EL (cell line): ENCODE results near the gene CFAP52.
A peak's percentile ranks its signal among the peaks of the same experiment; 100 is the strongest.
"Not testable (repeated sequence)": the region's sequence is repeated elsewhere in the genome, so short reads cannot be mapped to it uniquely, and the experiment has no call there.

ENCODE experiments used
- DNase-seq: peaks from one replicate; pipeline ENCODE4 v3.0.0-alpha.2; 2016

Gene CFAP52

GRCh38 chr17:9576521-9577372 is at the start of gene CFAP52:
Gene CFAP52, plus strand, starts transcription at chr17:9576642. Its CDS starts 54 bp downstream, at chr17:9576696.
- peak; percentile 82 for DNase-seq

GRCh38 chr17:9527788-9528187 is 48.7 kb upstream of the CFAP52 start:
- no peak for DNase-seq

- DNase-seq = peak; percentile 26
These were observed 47.3 kb upstream of the CFAP52 start for GRCh38 chr17:9529033-9529700.

GRCh38 chr17:9531034-9531433 is 45.4 kb upstream of the CFAP52 start:
- DNase-seq = no peak

GRCh38 chr17:9532715-9533114 is 43.7 kb upstream of the CFAP52 start:
- DNase-seq = no peak

GRCh38 chr17:9533441-9533840 is 43.0 kb upstream of the CFAP52 start:
- DNase-seq = no peak

- DNase-seq = no peak
These were observed 40.4 kb upstream of the CFAP52 start for GRCh38 chr17:9536061-9536460.

- no peak for DNase-seq
These were observed 39.2 kb upstream of the CFAP52 start for GRCh38 chr17:9537177-9537776.

- no peak for DNase-seq
These were observed 37.8 kb upstream of the CFAP52 start for GRCh38 chr17:9538626-9539025.

GRCh38 chr17:9541718-9542117 is 34.7 kb upstream of the CFAP52 start:
- DNase-seq = no peak

GRCh38 chr17:9544221-9544620 is 32.2 kb upstream of the CFAP52 start:
- DNase-seq = no peak

GRCh38 chr17:9549215-9549614 is 27.2 kb upstream of the CFAP52 start:
- DNase-seq = no peak

GRCh38 chr17:9553181-9553580 is 23.3 kb upstream of the CFAP52 start:
- DNase-seq = no peak

GRCh38 chr17:9553596-9553995 is 22.8 kb upstream of the CFAP52 start:
- DNase-seq = no peak

- peak; percentile 55 for DNase-seq
These were observed 21.7 kb upstream of the CFAP52 start for GRCh38 chr17:9554715-9555114.

GRCh38 chr17:9557161-9557755 is 19.2 kb upstream of the CFAP52 start:
- no peak for DNase-seq

GRCh38 chr17:9557857-9558256 is 18.6 kb upstream of the CFAP52 start:
- DNase-seq = no peak

GRCh38 chr17:9564104-9564503 is 12.3 kb upstream of the CFAP52 start:
- DNase-seq = no peak

GRCh38 chr17:9566067-9566466 is 10.4 kb upstream of the CFAP52 start:
- no peak for DNase-seq

- DNase-seq = not testable (repeated sequence)
These were observed 9.7 kb upstream of the CFAP52 start for GRCh38 chr17:9566739-9567138.

GRCh38 chr17:9568004-9568403 is 8.4 kb upstream of the CFAP52 start:
- no peak for DNase-seq

- no peak for DNase-seq
These were observed 7.4 kb upstream of the CFAP52 start for GRCh38 chr17:9568957-9569588.

- no peak for DNase-seq
These were observed 5.2 kb upstream of the CFAP52 start for GRCh38 chr17:9571201-9571600.
